NCI-H748 (cell line): ENCODE measurements around the gene BMPER.
A peak's percentile ranks its signal among the peaks of the same experiment; 100 is the strongest.

Source experiments
- DNase-seq: peaks from one replicate; lab custom pipeline; 2025; ENCODE audit not compliant: unreplicated experiment; lab: John Stamatoyannopoulos, UW

Gene BMPER

DNA sequence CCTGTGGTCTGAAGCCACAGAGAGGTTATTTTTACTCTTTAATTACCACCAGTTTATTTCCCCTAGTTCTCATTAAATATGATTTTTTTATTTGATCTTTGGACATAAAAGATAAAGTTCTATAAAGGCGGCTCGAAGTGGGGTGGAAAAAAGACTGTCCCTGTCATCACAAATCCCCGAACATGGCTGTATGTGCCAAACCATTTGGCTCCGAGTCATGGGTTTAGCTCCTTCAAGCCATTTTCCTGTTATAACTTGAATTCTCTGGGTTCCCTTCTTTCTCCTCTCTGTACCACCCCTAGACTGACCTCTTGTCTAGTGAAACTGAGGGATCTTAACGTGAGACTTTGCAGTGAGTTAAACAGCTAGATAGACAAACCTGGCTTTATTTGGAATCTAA is 181.6 kb downstream of the BMPER start:
- DNase-seq, result no peak

- DNase-seq, result peak; percentile 35
Measured at GRCh38 chr7:34087892-34088891, 182.9 kb downstream of the BMPER start.

DNA sequence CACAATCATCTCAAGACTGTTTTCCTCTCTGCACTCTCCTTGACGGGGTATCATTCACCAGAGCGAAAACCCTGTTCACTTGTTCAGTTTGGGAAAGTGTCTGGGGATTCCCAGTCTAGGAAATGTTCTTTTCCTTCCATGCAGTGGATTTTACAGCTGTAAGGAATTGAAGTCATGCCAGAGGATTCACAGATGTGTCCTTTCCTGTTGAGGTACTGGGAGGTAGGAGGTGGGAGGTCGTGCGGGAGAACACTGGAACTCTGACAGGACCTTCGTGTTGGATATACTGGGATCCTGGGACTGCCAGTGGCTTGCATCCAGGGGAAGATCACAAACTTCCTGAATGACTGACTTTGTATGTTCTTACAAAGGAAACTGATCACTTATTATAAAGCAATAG is 185.5 kb downstream of the BMPER start:
- DNase-seq, result no peak

DNA sequence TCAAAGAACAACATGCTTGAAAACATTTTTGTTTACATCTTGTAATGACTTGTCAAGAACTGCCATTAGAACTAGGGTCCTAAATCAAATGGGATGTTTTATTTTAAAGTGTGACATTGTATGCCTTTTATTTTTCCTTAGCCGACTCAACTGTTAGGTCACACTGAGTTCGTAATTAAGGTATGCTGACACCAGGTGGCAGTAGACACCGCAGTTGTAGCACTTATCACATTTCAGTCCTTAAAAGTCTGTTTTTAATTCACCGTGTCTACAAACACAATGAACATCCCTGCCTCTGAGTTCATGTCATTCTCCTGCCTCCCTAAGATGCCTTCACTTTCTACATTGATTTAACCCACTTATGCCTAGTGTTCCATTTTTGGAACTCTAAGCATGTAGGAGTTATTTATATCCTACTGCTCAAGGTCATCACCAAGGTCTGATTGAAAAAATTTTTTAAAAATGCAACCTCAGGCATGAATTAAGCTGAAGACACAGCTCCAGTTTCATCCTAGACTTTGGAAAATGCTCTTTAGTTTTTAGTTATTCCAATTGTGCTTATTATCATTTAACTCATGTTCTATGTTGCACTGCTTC is 186.1 kb downstream of the BMPER start:
- DNase-seq, result peak; percentile 49

GRCh38 chr7:34093276-34093675 is 187.9 kb downstream of the BMPER start:
- no peak for DNase-seq

- no peak for DNase-seq
Measured at GRCh38 chr7:34096198-34096651, 190.9 kb downstream of the BMPER start.

GRCh38 chr7:34096777-34097176 is 191.4 kb downstream of the BMPER start:
- DNase-seq, result no peak

DNA sequence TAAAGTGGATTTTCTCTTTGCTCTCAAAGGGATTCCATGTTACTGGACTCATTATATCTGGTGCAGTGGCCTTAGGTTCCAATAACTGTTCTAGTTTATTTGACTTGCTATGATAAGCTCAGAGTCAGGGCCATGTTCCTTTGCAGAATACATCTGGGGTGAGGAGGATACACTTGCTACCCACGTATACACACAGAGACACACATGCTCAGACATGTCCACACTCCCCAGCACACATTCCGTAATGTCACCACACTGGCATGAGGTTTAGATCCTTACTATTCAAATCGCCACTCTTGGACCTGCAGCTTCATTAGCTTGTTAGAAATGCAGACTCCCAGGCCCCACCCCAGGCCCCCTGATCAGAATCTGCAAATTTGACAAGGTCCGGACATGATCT is 195.3 kb downstream of the BMPER start:
- DNase-seq, result no peak

DNA sequence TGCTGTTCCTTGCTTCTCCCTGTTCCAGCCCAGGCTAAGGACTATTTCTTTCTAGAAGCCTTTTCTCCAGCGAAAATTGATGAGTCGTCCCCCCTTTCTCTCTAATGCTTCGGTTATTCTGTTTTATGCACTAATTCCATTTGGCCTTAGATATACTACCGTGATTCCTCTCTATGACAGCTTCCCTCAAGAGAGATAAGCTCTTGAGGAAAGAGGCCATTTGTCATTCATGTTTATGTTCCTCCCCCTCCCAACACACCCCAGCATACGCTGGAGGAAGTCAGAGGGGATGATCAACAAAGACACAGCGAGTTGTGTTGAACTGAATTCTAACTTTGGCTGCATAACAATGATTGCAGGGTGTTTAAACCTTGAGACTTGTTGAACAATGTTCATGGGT is 198.8 kb downstream of the BMPER start:
- DNase-seq, result no peak

DNA sequence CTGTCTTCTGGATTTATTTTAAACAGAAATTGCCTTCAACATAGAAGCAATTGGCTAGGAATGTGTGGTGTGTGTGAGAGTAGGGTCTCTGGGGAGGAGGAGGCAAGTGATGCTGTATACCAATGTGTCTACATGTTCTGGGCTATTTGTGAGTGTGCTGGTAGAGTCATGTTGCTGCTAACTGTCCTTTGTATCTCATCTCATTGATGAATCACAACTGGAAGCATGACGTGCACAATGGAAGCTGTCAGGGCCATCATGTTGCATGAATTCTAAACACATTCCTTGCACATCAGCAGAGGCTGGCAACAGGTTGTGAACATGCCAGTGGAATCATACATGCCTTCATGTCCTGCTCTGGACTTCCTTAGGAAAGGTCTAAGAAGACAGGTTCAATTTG is 199.7 kb downstream of the BMPER start:
- no peak for DNase-seq

DNA sequence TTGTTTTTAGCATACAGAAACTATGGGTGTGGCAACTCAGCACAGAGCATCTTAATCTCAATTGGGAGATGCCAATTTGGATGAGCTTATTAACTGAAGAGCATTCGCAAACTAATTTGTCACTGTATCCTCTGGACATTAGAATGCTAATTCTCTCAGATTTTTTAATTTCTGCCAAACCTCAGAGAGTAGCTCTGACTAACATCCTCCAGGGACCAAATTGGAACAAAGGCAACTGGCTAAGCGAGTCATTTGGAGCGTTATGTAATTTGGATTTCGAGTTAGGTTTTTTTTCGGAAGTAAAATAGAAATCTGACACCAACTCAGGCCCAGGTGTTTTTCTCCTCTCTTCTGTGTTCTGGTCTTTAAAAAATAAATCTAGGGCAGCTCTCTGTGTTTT is 201.9 kb downstream of the BMPER start:
- peak; percentile 24 for DNase-seq

DNA sequence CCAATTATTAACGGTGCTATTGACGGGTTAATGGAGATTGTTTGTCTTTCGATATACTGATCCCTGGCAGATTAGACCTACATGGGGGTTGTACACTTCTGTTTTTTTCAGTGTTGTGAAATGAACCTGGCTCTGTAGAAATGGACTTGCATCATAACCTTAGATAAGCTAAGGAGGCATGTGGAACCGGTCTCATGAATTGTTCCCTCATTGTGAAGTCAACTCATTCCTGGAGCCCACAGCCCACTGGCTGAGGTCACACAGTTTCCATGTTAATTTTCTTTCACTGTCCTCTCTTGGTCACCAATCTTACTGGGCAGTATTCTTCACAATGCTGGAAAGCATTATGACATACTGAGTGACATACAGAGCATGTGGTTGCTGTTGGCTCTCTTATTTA is 202.8 kb downstream of the BMPER start:
- no peak for DNase-seq

DNA sequence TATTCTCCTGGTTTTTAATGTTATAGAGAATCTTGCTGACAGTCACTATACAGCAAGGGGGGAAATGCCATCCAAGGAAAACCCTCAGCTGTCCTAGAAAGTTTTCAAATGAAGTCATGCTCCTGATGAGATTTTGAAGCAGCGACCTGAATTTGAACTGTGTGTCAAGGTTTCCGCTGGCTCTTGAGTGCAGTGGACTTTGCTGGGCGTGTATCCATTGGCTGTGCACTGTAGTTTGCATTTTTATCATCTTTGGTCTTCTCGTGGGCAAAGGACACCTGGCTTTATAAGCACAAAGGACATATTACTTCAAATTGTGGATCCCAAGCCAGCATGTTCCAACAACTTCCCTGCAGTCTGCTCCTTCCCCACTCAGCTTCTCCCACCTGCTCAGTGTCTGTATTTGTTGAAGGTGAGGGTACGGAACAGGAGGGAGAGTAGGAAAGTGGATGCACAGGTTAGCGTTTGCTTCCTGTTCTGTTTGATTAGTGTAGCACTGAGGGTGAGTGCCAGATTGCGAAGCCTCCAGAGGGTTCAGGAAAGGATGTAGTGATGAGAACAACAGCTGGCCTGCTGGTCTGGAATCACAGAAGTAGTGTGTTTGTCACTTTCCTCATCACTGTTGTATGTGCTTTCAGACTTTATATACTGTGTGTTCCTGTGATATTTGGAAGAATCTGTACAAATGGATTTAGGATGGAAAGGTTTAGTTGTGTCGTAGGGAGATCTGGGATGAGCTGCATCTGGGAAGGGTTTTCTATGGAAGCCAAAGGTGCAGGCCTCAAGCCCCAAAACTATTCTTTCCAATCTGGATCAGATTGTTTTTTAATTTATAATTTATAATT is 204.8 kb downstream of the BMPER start:
- no peak for DNase-seq

- no peak for DNase-seq
Measured at GRCh38 chr7:34111031-34111430, 205.7 kb downstream of the BMPER start.

- no peak for DNase-seq
Measured at GRCh38 chr7:34115503-34115902, 210.2 kb downstream of the BMPER start.

DNA sequence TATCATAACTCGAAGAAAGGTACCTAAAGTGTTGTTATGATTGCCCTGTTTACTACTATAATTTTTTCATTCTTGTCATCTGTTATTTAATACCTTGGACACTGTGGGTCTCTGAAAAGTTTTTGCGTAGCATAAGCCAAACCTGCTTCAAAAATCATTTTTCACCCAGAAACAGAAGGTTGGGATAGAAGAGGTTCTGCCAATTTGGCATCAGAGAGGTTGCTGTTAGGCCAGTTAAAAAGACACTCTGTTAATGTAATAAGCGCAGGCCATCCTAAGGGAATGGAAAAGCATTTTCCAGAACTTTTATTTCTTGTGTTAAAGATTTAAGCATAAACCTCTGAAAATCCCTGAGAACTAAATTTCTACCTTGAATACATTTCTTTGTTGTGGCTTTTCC is 212.2 kb downstream of the BMPER start:
- no peak for DNase-seq

DNA sequence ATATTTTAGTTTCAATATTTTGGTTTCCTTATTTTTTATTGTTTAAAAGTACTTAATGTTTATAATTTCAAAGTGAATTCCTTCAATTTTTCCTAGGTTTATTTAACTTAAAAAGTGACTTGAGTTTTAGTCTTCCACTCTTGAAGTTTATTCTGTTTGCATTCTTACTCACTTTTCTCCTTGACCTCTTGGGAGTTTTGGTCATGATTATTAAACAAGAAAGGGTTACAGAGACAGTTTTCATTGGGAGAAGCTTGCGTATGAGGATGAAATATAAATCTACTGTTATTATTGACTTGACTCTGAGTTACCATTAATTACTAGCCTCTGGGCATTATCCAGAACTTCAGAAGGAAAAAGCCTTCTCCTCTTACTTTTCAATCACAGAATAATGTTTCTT is 216.0 kb downstream of the BMPER start:
- DNase-seq, result no peak

- DNase-seq, result no peak
Measured at GRCh38 chr7:34123316-34123715, 218.0 kb downstream of the BMPER start.

- DNase-seq, result no peak
Measured at GRCh38 chr7:34124765-34125164, 219.4 kb downstream of the BMPER start.

GRCh38 chr7:34128762-34129161 is 223.4 kb downstream of the BMPER start:
- no peak for DNase-seq

- DNase-seq, result no peak
Measured at GRCh38 chr7:34130558-34131295, 225.4 kb downstream of the BMPER start.
